C4-2B (cell line): ENCODE measurements around the gene RAF1.

ENCODE experiments used
- H3K27ac ChIP-seq: fragments of 450-650 bp; 2 replicates; pipeline ENCODE4 v1.5.1; 2017
- CTCF ChIP-seq: fragments of 450-650 bp; conservative IDR thresholded peaks from 2 replicates; pipeline ENCODE4 v1.5.1; 2017; ENCODE audit warnings: mild to moderate bottlenecking
- ZFX ChIP-seq: fragments of 450-650 bp; IDR thresholded peaks from 2 replicates; pipeline ENCODE4 v1.6.1; 2017

Gene RAF1

DNA sequence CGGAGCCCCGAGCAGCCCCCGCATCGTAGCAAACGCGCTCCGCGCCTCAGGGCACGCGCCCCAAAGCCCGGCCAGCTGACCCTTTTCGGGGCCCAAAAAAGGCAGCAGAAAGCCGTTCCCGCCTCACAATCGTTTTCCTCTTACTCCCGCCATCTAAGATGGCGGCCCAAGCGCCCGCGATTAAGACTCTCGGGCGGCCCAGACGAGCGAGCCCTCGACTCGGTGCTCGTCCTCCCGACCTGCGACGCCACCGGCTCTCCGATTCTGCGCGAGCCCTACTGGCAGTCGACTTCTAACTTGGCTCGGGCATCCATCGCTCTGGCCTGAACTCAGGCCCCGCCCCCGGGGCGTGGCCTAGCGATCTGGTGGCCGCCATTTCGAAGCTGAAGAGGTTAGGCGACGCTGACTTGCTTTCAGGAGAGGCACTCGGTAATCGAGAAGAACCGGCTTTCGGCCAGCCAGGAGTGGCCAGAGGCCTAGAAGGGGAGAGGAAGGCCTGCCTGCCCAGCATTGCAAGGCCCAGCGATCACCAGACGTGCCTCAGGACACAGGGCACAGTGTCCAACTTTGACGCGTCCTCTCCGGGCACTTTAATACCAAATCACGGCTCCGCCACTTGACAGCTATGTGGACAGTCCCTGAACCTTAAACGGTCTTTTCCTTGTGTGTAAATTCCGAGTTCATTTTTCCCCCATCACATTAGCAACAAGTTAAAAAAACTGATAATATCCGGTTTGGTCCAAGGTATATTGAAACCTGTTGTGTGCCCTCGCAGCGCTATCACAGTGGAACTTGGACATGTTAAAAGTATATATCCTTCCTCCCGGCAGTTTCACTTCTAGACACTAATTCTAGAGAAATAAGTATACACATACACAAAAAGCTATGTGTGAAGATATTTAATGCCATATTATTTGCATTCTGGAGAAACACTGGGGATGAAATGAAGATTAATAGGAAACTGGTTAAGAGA, at the start of gene RAF1:
Gene RAF1 (minus strand): TSS at position 182 of the 973 bp plus-strand sequence. CDS start 45,396 bp downstream, outside the sequence.
- H3K27ac ChIP-seq, result peak within 1 kb of the TSS; percentile 100
- TF ChIP-seq ZFX, result peak; percentile 46
- no peak for TF ChIP-seq CTCF

- no peak for TF ChIP-seq CTCF
- no peak overlapping the region for H3K27ac ChIP-seq
These were observed 46.1 kb upstream of the RAF1 start for GRCh38 chr3:12710062-12710461.

- no peak overlapping the region for H3K27ac ChIP-seq
- TF ChIP-seq CTCF (no peak), ZFX (no peak)
These were observed 45.4 kb upstream of the RAF1 start for GRCh38 chr3:12709334-12709733.

DNA sequence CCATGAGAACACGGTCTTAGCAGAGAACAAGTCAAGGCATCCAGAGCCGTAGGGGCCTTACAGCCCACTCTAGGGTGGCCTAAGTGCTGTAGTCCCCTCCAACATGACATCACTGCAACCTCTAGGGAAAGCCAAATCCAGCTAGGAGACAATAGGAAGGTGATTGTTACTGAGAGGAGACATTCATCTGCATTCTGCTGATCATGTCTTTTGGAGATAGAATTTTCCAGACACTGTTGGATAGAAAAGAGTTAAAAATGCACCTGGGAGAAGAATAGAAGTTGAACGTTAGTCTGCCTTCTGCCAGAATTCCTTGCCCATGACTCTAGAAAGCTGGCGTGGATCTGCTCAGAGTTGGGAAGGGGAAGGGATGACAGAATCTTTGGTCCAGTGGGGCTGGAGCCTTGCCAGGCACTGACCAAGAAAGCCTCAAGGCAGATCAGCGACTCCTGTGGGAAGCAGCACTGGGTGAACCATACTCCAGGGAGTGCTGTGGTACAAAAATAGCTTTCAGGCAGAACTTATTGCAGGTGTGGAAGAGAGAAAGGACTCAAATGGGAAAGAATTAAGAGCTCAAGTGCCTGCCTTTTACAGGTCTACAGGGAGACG, 44.8 kb upstream of the RAF1 start:
- TF ChIP-seq CTCF, result no peak
- no peak for TF ChIP-seq ZFX
- H3K27ac ChIP-seq, result no peak overlapping the region

- TF ChIP-seq ZFX (no peak), CTCF (no peak)
- no peak overlapping the region for H3K27ac ChIP-seq
These were observed 43.5 kb upstream of the RAF1 start for GRCh38 chr3:12707449-12707848.

GRCh38 chr3:12706504-12707253, 42.8 kb upstream of the RAF1 start:
- TF ChIP-seq CTCF (peak; percentile 85), ZFX (no peak)

More at GRCh38 chr3:12706504-12707253, 42.8 kb upstream of the RAF1 start:
- no peak overlapping the region for H3K27ac ChIP-seq
